A549 (cell line): ENCODE results near the gene EPC2. TPM values are rescaled to one million over a fixed set of nuclear protein-coding genes. Genes with fewer than 3 reads are reported as not detected.
"Not testable (repeated sequence)": the region's sequence is repeated elsewhere in the genome, so short reads cannot be mapped to it uniquely, and the experiment has no call there.

ENCODE experiments used
- ATAC-seq, 2 experiments: fragments of 200-7000 bp in 1 of 2; fragments of >200 bp in 1 of 2; cut with Nextera tagmentation in 1 of 2; cut with Tn5 transposase in 1 of 2; 3 replicates each; pipeline versions ENCODE4 v1.8.0 to v1.9.1; 2018 to 2020; ENCODE audit warnings: mild to moderate bottlenecking in 1 of 2, moderate library complexity in 1 of 2
- CTCF ChIA-PET: fragments of 300-600 bp; sonication (Branson Sonifier 250); formaldehyde crosslinking; extraction: SDS; loops from one replicate; lab custom pipeline; 2021; ENCODE audit warnings: antibody characterized with exemption, inconsistent platforms; lab: Yijun Ruan, JAX
- POLR2A ChIA-PET: fragments of 350-600 bp; formaldehyde crosslinking; extraction: SDS; loops from one replicate; lab custom pipeline; 2021; ENCODE audit warnings: antibody characterized with exemption, inconsistent platforms; lab: Yijun Ruan, JAX
- DNase-seq, 2 experiments: peaks; one replicate each; pipeline versions ENCODE4 v3.0.0 to v3.0.0-alpha.2; 2011 to 2016; ENCODE audit warnings: low read depth in 1 of 2, low spot score in 1 of 2
- FAIRE-seq: peaks from 2 replicates; lab custom pipeline; 2011; peaks lifted over from hg19 to GRCh38; lab: Jason Lieb, UNC
- H3K27ac ChIP-seq, 2 experiments: fragments of >200 bp; sonication (Bioruptor Twin); formaldehyde crosslinking; 3 replicates each; pipeline ENCODE4 v1.5.1; 2016 to 2017
- H3K4me1 ChIP-seq: fragments of >200 bp; sonication (Bioruptor Twin); formaldehyde crosslinking; 3 replicates; pipeline ENCODE4 v1.6.1; 2016
- H3K4me2 ChIP-seq: fragments of >200 bp; sonication (Bioruptor Twin); formaldehyde crosslinking; 3 replicates; pipeline ENCODE4 v1.6.1; 2016
- H3K4me3 ChIP-seq: fragments of >200 bp; sonication (Bioruptor Twin); formaldehyde crosslinking; 3 replicates; pipeline ENCODE4 v1.5.1; 2016
- H3K9me3 ChIP-seq: fragments of >200 bp; sonication (Bioruptor Twin); formaldehyde crosslinking; 3 replicates; pipeline ENCODE4 v1.6.1; 2016
- ATOH8 ChIP-seq: fragments of 250-450 bp; sonication (Bioruptor Pico); IDR thresholded peaks from 2 replicates; pipeline ENCODE4 v1.5.0; 2020; ENCODE audit warnings: low read depth, mild to moderate bottlenecking, moderate library complexity
- BHLHE40 ChIP-seq: IDR thresholded peaks from 2 replicates; pipeline ENCODE4 v1.6.1; 2012; ENCODE audit warnings: low read depth, low read length, inconsistent platforms
- CBX8 ChIP-seq: fragments of 200-600 bp; sonication (generic); IDR thresholded peaks from 2 replicates; pipeline ENCODE4 v1.6.1; 2016
- CEBPB ChIP-seq, 2 experiments: fragments of >200 bp in 1 of 2; sonication (Bioruptor Twin) in 1 of 2; formaldehyde crosslinking in 1 of 2; IDR thresholded peaks; 2 replicates each; pipeline ENCODE4 v1.6.1; 2012 to 2016
- CHD2 ChIP-seq: fragments of 150-350 bp; IDR thresholded peaks from 2 replicates; pipeline ENCODE4 v1.6.1; 2014; ENCODE audit warnings: low read length; ENCODE audit not compliant: partially characterized antibody
- FOSL2 ChIP-seq, 2 experiments: fragments of 450-650 bp in 1 of 2; fragments of >200 bp in 1 of 2; sonication (Bioruptor Twin) in 1 of 2; formaldehyde crosslinking; IDR thresholded peaks; 2 replicates each; pipeline versions ENCODE4 v1.5.0 to v1.6.1; 2016 to 2020; ENCODE audit warnings: mild to moderate bottlenecking in 1 of 2, moderate library complexity in 1 of 2
- HEYL ChIP-seq: fragments of 250-450 bp; sonication (Bioruptor Pico); IDR thresholded peaks from 2 replicates; pipeline ENCODE4 v1.8.0; 2021; ENCODE audit warnings: mild to moderate bottlenecking, moderate library complexity
- HOXA7 ChIP-seq: fragments of 250-450 bp; sonication (Bioruptor Pico); IDR thresholded peaks from 2 replicates; pipeline ENCODE4 v1.5.0; 2020; ENCODE audit warnings: mild to moderate bottlenecking, moderate library complexity
- HOXB13 ChIP-seq: fragments of 250-450 bp; sonication (Bioruptor Pico); IDR thresholded peaks from 2 replicates; pipeline ENCODE4 v1.5.0; 2020; ENCODE audit warnings: low read depth, mild to moderate bottlenecking, moderate library complexity
- HOXB5 ChIP-seq: fragments of 250-450 bp; sonication (Bioruptor Pico); IDR thresholded peaks from 2 replicates; pipeline ENCODE4 v1.5.0; 2020; ENCODE audit warnings: mild to moderate bottlenecking, moderate library complexity
- NR3C1 ChIP-seq: fragments of >200 bp; sonication (Bioruptor Twin); formaldehyde crosslinking; IDR thresholded peaks from 3 replicates; pipeline ENCODE4 v1.6.1; 2017
- PBX3 ChIP-seq: IDR thresholded peaks from 2 replicates; pipeline ENCODE4 v1.6.1; 2012
- POLR2A ChIP-seq: IDR thresholded peaks from 2 replicates; pipeline ENCODE4 v1.6.1; 2012; ENCODE audit warnings: mild to moderate bottlenecking, low read length
- POLR2AphosphoS2 ChIP-seq: conservative IDR thresholded peaks from 2 replicates; pipeline ENCODE4 v1.6.1; 2012; ENCODE audit warnings: low read length, improper control_type of control experiment, inconsistent platforms
- SMC3 ChIP-seq: fragments of >200 bp; sonication (Bioruptor Twin); formaldehyde crosslinking; IDR thresholded peaks from 3 replicates; pipeline ENCODE4 v1.6.1; 2018; ENCODE audit warnings: inconsistent platforms
- SREBF2 ChIP-seq: fragments of 450-650 bp; IDR thresholded peaks from 2 replicates; pipeline ENCODE4 v1.6.1; 2014; ENCODE audit warnings: mild to moderate bottlenecking, moderate library complexity
- WGBS: methylation state at CpG from one replicate; pipeline ENCODE4 v1.1.6; 2017; ENCODE audit errors: missing lambda C conversion rate; 5-methylcytosine and 5-hydroxymethylcytosine counted together
- polyA plus RNA-seq, 4 experiments: library from polyadenylated mRNA; depleted of rRNA in 3 of 4; stranded (reverse); fragments of >200 nt; fragmentation: RNase III in 1 of 4; extraction: RNeasy Plus Mini Kit Qiagen cat#74134 plus additional on column Dnase treatment in 1 of 4; gene quantifications; 2 replicates in 3 of 4; 3 replicates in 1 of 4; pipeline ENCODE4 v1.2.3, GENCODE V29; 2011 to 2017

Gene EPC2
- polyA plus RNA-seq, 2 of the 4 experiments (the other 2 are of a cell fraction), result 8.8 to 23.0 TPM

- DNase-seq (peak in 1 of 2 experiments; percentile 22), FAIRE-seq (no peak), ATAC-seq (0 out of 6 replicates have a peak, but pooled peaks of 1 of the 2 experiments have one; percentile 47)
- TF ChIP-seq BHLHE40, result no peak
- no peak for TF ChIP-seq FOSL2 (IDR thresholded peaks at IDR 0.05)
- TF ChIP-seq FOSL2 (CRISPR knock-in tag; IDR thresholded peaks at IDR 0.05), result peak; percentile 66
- Histone ChIP-seq H3K4me3 (no peak overlapping the region), H3K27ac (no peak overlapping the region), H3K4me2 (no peak overlapping the region; the same call in 2 of the 3 replicates), H3K4me1 (peaks cover 18% of the 10 kb centered on the region), H3K9me3 (no peaks in the 10 kb centered on the region)
- ChIA-PET CTCF (no interaction called here), POLR2A (no interaction called here)
- WGBS, result 65% methylated on average over 2 of the region's 2 CpGs
Observed at GRCh38 chr2:148658807-148659722, 14.5 kb downstream of the EPC2 start.

- TF ChIP-seq HOXB13 (no peak), PBX3 (no peak), CHD2 (no peak), HOXB5 (CRISPR knock-in tag) (no peak), CBX8 (no peak), POLR2A (no peak)
- POLR2A ChIA-PET, result no interaction called here
- Histone ChIP-seq H3K4me1 (peaks cover 17% of the 10 kb centered on the region), H3K4me3 (no peak overlapping the region), H3K27ac (no peak overlapping the region), H3K9me3 (no peaks in the 10 kb centered on the region), H3K4me2 (no peak overlapping the region)
- CTCF ChIA-PET, result no interaction called here
- FAIRE-seq (no peak), DNase-seq (no peak), ATAC-seq (no peak)
Observed at GRCh38 chr2:148660999-148661398, 16.4 kb downstream of the EPC2 start.

- FAIRE-seq, DNase-seq, H3K9me3 ChIP-seq, ATAC-seq, CTCF ChIA-PET, POLR2A ChIA-PET, H3K27ac ChIP-seq, H3K4me3 ChIP-seq, H3K4me2 ChIP-seq: not testable (repeated sequence)
- H3K4me1 ChIP-seq, result peaks cover 11% of the 10 kb centered on the region
- 75% methylated on average over 8 of the region's 8 CpGs for WGBS
Observed at GRCh38 chr2:148662332-148662731, 17.8 kb downstream of the EPC2 start.

- no peak for ATAC-seq
- no peak overlapping the region for H3K27ac ChIP-seq
- H3K4me1 ChIP-seq, result peaks cover 4% of the 10 kb centered on the region; the same call in 2 of the 3 replicates
- ChIA-PET POLR2A (no interaction called here), CTCF (interaction anchor here (0.6 kb wide), 1 partner anchor 8 kb away, joined by 4 read pairs; no protein-coding TSS in a partner anchor)
- TF ChIP-seq SMC3 (no peak), NR3C1 (no peak), HEYL (CRISPR knock-in tag) (no peak), HOXA7 (CRISPR knock-in tag) (no peak), PBX3 (no peak), ATOH8 (CRISPR knock-in tag) (no peak), CEBPB (IDR thresholded peaks at IDR 0.05) (no peak), POLR2A (no peak), SREBF2 (no peak), POLR2AphosphoS2 (no peak), BHLHE40 (no peak)
- DNase-seq, result no peak
- no peak for FAIRE-seq
- no peak overlapping the region for H3K4me2 ChIP-seq
- H3K4me3 ChIP-seq, result no peak overlapping the region
- H3K9me3 ChIP-seq, result no peaks in the 10 kb centered on the region
- 87% methylated on average over 8 of the region's 8 CpGs for WGBS
Observed at GRCh38 chr2:148664229-148664628, 19.7 kb downstream of the EPC2 start.
